Embryonic facial prominence (tissue), 1 donor: ENCODE results near the gene FANCM.
"Not testable (repeated sequence)": the region's sequence is repeated elsewhere in the genome, so short reads cannot be mapped to it uniquely, and the experiment has no call there.

Source experiments
- DNase-seq: peaks from one replicate; pipeline ENCODE4 v3.0.0-alpha.2; 2016; ENCODE audit errors: extremely low spot score

Gene FANCM

GRCh38 chr14:45135659-45136395, at the start of gene FANCM:
TSS of gene FANCM (plus strand) at chr14:45135930. CDS start at chr14:45136032, 102 bp downstream.
- DNase-seq = peak; percentile 88

GRCh38 chr14:45089813-45090212, 45.9 kb upstream of the FANCM start:
- no peak for DNase-seq

GRCh38 chr14:45091710-45092109, 44.0 kb upstream of the FANCM start:
- no peak for DNase-seq

- DNase-seq = no peak
Observed at GRCh38 chr14:45094275-45094674, 41.5 kb upstream of the FANCM start.

- no peak for DNase-seq
Observed at GRCh38 chr14:45095143-45095542, 40.6 kb upstream of the FANCM start.

GRCh38 chr14:45096218-45096617, 39.5 kb upstream of the FANCM start:
- DNase-seq = no peak

- DNase-seq = no peak
Observed at GRCh38 chr14:45103806-45104205, 31.9 kb upstream of the FANCM start.

GRCh38 chr14:45104561-45104960, 31.2 kb upstream of the FANCM start:
- DNase-seq = no peak

- DNase-seq = no peak
Observed at GRCh38 chr14:45112896-45113781, 22.6 kb upstream of the FANCM start.

- DNase-seq = no peak
Observed at GRCh38 chr14:45114327-45114726, 21.4 kb upstream of the FANCM start.

- no peak for DNase-seq
Observed at GRCh38 chr14:45118594-45118993, 17.1 kb upstream of the FANCM start.

GRCh38 chr14:45120096-45120495, 15.6 kb upstream of the FANCM start:
- DNase-seq = no peak

GRCh38 chr14:45123271-45123670, 12.5 kb upstream of the FANCM start:
- no peak for DNase-seq

GRCh38 chr14:45125754-45126153, 10.0 kb upstream of the FANCM start:
- no peak for DNase-seq

- no peak for DNase-seq
Observed at GRCh38 chr14:45128963-45129629, 6.6 kb upstream of the FANCM start.

- no peak for DNase-seq
Observed at GRCh38 chr14:45133683-45134050, 2.1 kb upstream of the FANCM start.

- DNase-seq = peak; percentile 97
Observed at GRCh38 chr14:45134051-45134958, 1.4 kb upstream of the FANCM start, which contains the start of gene FKBP3. TSS of gene FKBP3 (minus strand) at chr14:45134481. CDS start at chr14:45134456, 25 bp downstream.

GRCh38 chr14:45135156-45135555, 574 bp upstream of the FANCM start:
- no peak for DNase-seq

- DNase-seq = no peak
Observed at GRCh38 chr14:45136399-45136798, 669 bp downstream of the FANCM start.

GRCh38 chr14:45140661-45141187, 5.0 kb downstream of the FANCM start:
- DNase-seq = no peak

GRCh38 chr14:45142083-45142482, 6.4 kb downstream of the FANCM start:
- DNase-seq = not testable (repeated sequence)
